Measurements from ENCODE around the gene PSEN2.
"Not testable (repeated sequence)": the region's sequence is repeated elsewhere in the genome, so short reads cannot be mapped to it uniquely, and the experiment has no call there.

PSEN2 gene

GRCh38 chr1:226870401-226871279, at the start of gene PSEN2:
PSEN2 (plus strand) TSS chr1:226870616; CDS start chr1:226881908, 11,292 bp downstream.
- peak; percentile 75 for DNase-seq

GRCh38 chr1:226820941-226821718, 49.3 kb upstream of the PSEN2 start:
- no peak for DNase-seq

GRCh38 chr1:226821719-226822085, 48.7 kb upstream of the PSEN2 start:
- DNase-seq, result no peak

- no peak for DNase-seq
Observed at GRCh38 chr1:226823643-226824042, 46.8 kb upstream of the PSEN2 start.

- DNase-seq, result no peak
Observed at GRCh38 chr1:226825037-226825745, 45.2 kb upstream of the PSEN2 start.

- DNase-seq, result no peak
Observed at GRCh38 chr1:226825746-226826100, 44.7 kb upstream of the PSEN2 start.

GRCh38 chr1:226826479-226827261, 43.7 kb upstream of the PSEN2 start:
- no peak for DNase-seq

- peak; percentile 7 for DNase-seq
Observed at GRCh38 chr1:226827458-226827857, 43.0 kb upstream of the PSEN2 start.

- peak; percentile 97 for DNase-seq
Observed at GRCh38 chr1:226827968-226828513, 42.4 kb upstream of the PSEN2 start.

GRCh38 chr1:226829105-226829504, 41.3 kb upstream of the PSEN2 start:
- DNase-seq, result no peak

GRCh38 chr1:226831953-226832352, 38.5 kb upstream of the PSEN2 start:
- no peak for DNase-seq

GRCh38 chr1:226832613-226833012, 37.8 kb upstream of the PSEN2 start:
- no peak for DNase-seq

- DNase-seq, result not testable (repeated sequence)
Observed at GRCh38 chr1:226834179-226834578, 36.2 kb upstream of the PSEN2 start.

- not testable (repeated sequence) for DNase-seq
Observed at GRCh38 chr1:226835396-226835795, 35.0 kb upstream of the PSEN2 start.

GRCh38 chr1:226837966-226838365, 32.5 kb upstream of the PSEN2 start:
- DNase-seq, result not testable (repeated sequence)

GRCh38 chr1:226838456-226838855, 32.0 kb upstream of the PSEN2 start:
- DNase-seq, result no peak

- no peak for DNase-seq
Observed at GRCh38 chr1:226845624-226846023, 24.8 kb upstream of the PSEN2 start.

- no peak for DNase-seq
Observed at GRCh38 chr1:226846786-226847185, 23.6 kb upstream of the PSEN2 start.

- DNase-seq, result not testable (repeated sequence)
Observed at GRCh38 chr1:226854548-226854947, 15.9 kb upstream of the PSEN2 start.

GRCh38 chr1:226862890-226863289, 7.5 kb upstream of the PSEN2 start:
- no peak for DNase-seq

GRCh38 chr1:226863446-226863845, 7.0 kb upstream of the PSEN2 start:
- peak; percentile 43 for DNase-seq

- no peak for DNase-seq
Observed at GRCh38 chr1:226864311-226864710, 6.1 kb upstream of the PSEN2 start.

Measured in activated CD4-positive, alpha-beta T cell treated with anti-CD3 and anti-CD28 coated beads, Interleukin-2, Interleukin-6, amounts not matched to agents 100 ng/mL and 50 ng/mL, durations not matched to agents 16 hours and 8 hours (primary cell).